ENCODE results near the gene MUC7.

MUC7 gene

DNA sequence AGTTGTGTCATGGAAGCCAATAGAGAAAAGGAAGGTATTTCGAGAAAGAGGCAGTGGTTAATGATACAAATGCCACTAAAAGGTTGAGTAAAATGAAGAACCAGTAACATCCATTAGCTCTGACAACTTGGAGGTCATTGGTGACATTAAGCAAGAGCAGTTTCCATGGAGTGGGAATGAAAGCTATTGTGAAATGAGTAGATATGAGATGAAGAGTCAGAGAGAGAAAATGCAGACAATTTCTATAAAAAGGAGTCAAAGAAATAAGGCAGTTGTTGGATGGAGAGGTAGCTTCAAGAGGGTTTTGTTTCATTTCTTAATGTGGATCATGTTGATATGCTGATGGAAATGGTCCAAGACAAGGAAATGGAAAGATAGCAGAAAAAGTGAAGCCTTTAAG, 36.8 kb downstream of the MUC7 start:
- Mint-ChIP-seq H3K27me3 (peaks cover 4 to 7% of the 10 kb centered on the region in 2 donors), H3K4me1 (no peaks in the 10 kb centered on the region), H3K4me3 (no peak overlapping the region), H3K36me3 (no peaks in the 10 kb centered on the region), H3K27ac (no peak overlapping the region), H3K9me3 (no peaks in the 10 kb centered on the region)
- ATAC-seq (replicated peaks) (no peak), DNase-seq (no peak)

DNA sequence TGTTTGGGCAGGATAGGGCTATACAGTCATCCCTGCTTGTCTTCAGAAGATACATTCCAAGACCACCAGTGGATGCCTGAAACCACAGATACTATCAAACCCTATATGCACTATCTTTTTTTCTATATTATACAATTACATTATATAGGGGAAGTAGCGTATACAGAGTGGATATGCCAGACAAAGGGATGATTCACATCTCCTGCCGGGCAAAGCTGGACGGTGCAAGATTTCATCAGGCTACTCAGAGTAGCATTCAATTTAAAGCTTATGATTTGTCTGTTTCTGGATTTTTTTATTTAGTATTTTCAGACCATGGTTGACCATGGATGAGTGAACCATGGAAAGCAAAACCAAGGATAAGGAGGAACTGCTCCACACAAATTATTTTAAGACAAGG, 39.4 kb downstream of the MUC7 start:
- Mint-ChIP-seq H3K27ac (no peak overlapping the region), H3K9me3 (no peaks in the 10 kb centered on the region), H3K4me3 (no peak overlapping the region), H3K36me3 (no peaks in the 10 kb centered on the region), H3K4me1 (no peaks in the 10 kb centered on the region), H3K27me3 (peaks cover 4 to 8% of the 10 kb centered on the region in 2 donors)
- DNase-seq (no peak), ATAC-seq (replicated peaks) (no peak)

DNA sequence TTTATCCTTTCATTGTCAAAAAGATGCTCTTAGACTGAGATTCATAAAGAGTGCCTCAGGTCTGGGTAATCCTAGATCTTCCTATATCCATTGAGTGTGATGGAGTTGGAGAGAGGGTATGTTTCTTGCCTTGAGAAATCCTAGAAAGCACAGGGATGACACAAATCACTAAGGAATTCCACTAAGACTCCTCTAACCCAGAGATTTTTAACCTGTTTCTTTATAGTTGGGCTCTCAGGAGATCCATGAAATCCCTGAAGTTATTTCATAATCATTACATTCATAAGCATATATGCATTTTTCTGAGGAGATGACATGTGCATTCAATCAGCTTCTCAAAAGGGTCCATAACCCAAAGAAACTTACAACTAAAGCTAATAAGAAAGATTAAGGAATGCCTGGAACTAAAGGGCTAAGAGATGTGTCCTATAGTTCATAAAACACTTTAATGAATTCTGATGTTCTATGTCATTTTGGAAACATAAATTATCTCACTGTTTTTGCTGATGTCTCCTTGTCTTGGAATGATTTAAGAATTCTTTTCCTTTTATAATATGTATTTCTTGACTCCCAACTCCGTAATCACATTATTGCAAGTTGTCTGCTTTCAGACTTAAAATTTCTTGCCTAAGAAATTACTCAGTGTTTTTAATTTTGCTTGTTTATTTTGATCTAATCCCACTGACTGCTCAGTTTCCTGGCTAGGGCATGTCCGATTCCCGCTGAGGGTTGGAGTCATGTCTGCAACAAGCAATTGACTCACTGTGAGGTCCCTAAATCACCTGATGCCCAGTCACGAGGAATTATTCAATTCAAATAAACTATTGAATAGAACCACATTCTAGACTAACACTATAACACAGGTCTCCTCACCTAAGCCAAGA, 43.6 kb downstream of the MUC7 start:
- no peak for DNase-seq
- no peak overlapping the region for H3K27ac Mint-ChIP-seq

DNA sequence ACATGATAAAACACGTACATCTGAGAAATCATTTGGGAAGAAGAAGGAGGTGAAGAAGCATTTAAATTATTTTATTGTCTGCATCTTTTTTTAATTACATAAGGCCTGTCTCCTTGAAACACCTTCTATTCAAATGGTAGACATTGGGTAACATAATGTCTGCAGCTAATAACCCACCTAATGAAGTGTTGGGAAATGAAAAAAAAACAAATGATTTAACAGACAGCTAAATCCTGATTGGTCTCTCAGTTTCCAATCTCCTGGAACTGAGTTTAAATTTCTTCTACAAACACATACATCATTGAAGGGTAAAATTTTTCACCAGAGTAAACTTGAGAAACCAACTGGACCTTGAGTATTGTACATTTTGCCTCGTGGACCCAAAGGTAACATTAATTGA, 46.3 kb downstream of the MUC7 start, which contains the start of gene AMTN:
Gene AMTN (plus strand): TSS at position 301 of the 400 bp plus-strand sequence. CDS start 209 bp downstream, outside the sequence.
- H3K27me3 Mint-ChIP-seq: peaks cover 9 to 14% of the 10 kb centered on the region in 2 donors
- no peaks in the 10 kb centered on the region for H3K9me3 Mint-ChIP-seq
- H3K36me3 Mint-ChIP-seq: no peaks in the 10 kb centered on the region
- no peak within 1 kb of the TSS for H3K4me3 Mint-ChIP-seq
- no peaks in the 10 kb centered on the region for H3K4me1 Mint-ChIP-seq
- no peak for DNase-seq
- no peak for ATAC-seq (replicated peaks)
- no peak within 1 kb of the TSS for H3K27ac Mint-ChIP-seq

More for the DNA sequence above, 43.6 kb downstream of the MUC7 start:
- no peak for ATAC-seq (replicated peaks)
- Mint-ChIP-seq H3K4me1 (no peaks in the 10 kb centered on the region), H3K36me3 (no peaks in the 10 kb centered on the region), H3K27me3 (peaks cover 7 to 14% of the 10 kb centered on the region in 2 donors), H3K9me3 (no peaks in the 10 kb centered on the region), H3K4me3 (no peak overlapping the region)

DNA sequence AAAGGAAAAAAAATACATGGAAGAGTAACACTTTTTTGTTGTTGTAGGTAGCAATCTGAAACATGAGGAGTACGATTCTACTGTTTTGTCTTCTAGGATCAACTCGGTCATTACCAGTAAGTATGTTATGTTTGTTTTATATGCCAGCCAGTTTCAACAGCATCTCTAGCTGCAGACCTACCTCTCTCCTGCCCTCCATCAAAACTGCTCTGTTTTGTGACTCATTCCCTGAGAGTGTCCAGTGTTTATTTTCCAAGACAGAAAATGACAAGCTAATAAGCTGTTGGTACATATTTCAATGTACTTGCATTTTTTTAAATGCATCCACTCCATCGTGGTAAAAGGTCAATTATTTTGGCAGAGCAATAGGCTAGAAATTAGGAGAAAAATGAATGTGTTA, 46.7 kb downstream of the MUC7 start:
- Mint-ChIP-seq H3K27ac (no peak overlapping the region), H3K9me3 (no peaks in the 10 kb centered on the region), H3K4me3 (no peak overlapping the region), H3K36me3 (no peaks in the 10 kb centered on the region), H3K27me3 (peaks cover 6 to 10% of the 10 kb centered on the region in 2 donors), H3K4me1 (no peaks in the 10 kb centered on the region)
- DNase-seq (no peak), ATAC-seq (replicated peaks) (no peak)

- Mint-ChIP-seq H3K27me3 (peaks cover 6 to 10% of the 10 kb centered on the region in 2 donors), H3K27ac (no peak overlapping the region), H3K4me1 (no peaks in the 10 kb centered on the region), H3K36me3 (no peaks in the 10 kb centered on the region), H3K9me3 (no peaks in the 10 kb centered on the region), H3K4me3 (no peak overlapping the region)
- no peak for DNase-seq
- no peak for ATAC-seq (replicated peaks)
Measured at GRCh38 chr4:70522626-70523025, 50.6 kb downstream of the MUC7 start.

DNA sequence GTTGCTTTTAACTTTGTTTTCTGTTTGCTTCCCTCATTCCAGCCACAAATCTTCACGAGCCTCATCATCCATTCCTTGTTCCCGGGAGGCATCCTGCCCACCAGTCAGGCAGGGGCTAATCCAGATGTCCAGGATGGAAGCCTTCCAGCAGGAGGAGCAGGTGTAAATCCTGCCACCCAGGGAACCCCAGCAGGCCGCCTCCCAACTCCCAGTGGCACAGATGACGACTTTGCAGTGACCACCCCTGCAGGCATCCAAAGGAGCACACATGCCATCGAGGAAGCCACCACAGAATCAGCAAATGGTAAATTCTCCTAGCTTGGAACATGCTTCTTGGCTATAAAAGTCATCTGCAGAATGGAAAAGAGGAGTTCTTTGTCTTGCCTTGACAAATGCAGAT, 59.0 kb downstream of the MUC7 start:
- Mint-ChIP-seq H3K4me1 (no peaks in the 10 kb centered on the region), H3K9me3 (no peaks in the 10 kb centered on the region), H3K4me3 (no peak overlapping the region), H3K27me3 (peaks cover 11 to 21% of the 10 kb centered on the region in 2 donors), H3K27ac (no peak overlapping the region), H3K36me3 (no peaks in the 10 kb centered on the region)
- DNase-seq (no peak), ATAC-seq (replicated peaks) (no peak)

- DNase-seq (no peak), ATAC-seq (replicated peaks) (peak; percentile 45 to 63)
- Mint-ChIP-seq H3K9me3 (no peaks in the 10 kb centered on the region), H3K27me3 (peaks cover 11 to 15% of the 10 kb centered on the region in 2 donors), H3K27ac (no peak overlapping the region), H3K36me3 (no peaks in the 10 kb centered on the region), H3K4me3 (no peak overlapping the region), H3K4me1 (no peaks in the 10 kb centered on the region)
Measured at GRCh38 chr4:70531981-70532380, 60.0 kb downstream of the MUC7 start.

Data from stimulated activated naive B cell treated with anti-CD40 and anti-IgM and Interleukin-4, amounts not matched to agents 10 μg/mL and 1 μg/mL and 100 μg/mL, for 72 hours (primary cell).